Adrenal gland (tissue), 12 donors: Measurements from ENCODE around the gene MEIKIN. TPM values are rescaled to one million over a fixed set of nuclear protein-coding genes. Genes with fewer than 3 reads are reported as not detected.

ENCODE experiments used
- DNase-seq, 7 donors: peaks; one replicate each; pipeline ENCODE4 v3.0.0-alpha.2; 2019 to 2020
- H3K27ac ChIP-seq, 5 donors: fragments of 200-600 bp; sonication (generic) in 4 of 5; 1 replicate in 3 of 5; 2 replicates in 2 of 5; pipeline versions ENCODE4 v1.5.1 to v1.8.0; 2016 to 2020; ENCODE audit warnings: mild to moderate bottlenecking in 1 of 5
- H3K27me3 ChIP-seq: fragments of 200-600 bp; 2 replicates; pipeline ENCODE4 v1.8.0; 2021
- H3K36me3 ChIP-seq, 2 donors: fragments of 200-600 bp; replicated peaks in 1 of 2; 1 replicate in 1 of 2; 2 replicates in 1 of 2; pipeline versions ENCODE4 v1.5.1 to v1.8.0; 2018 to 2022
- H3K4me1 ChIP-seq, 2 donors: fragments of 200-600 bp; replicated peaks in 1 of 2; 1 replicate in 1 of 2; 2 replicates in 1 of 2; pipeline versions ENCODE4 v1.5.1 to v1.8.0; 2018 to 2021
- H3K4me3 ChIP-seq, 4 donors: fragments of 200-600 bp; sonication (generic) in 3 of 4; one replicate each; pipeline ENCODE4 v1.5.1; 2016 to 2018
- H3K9me3 ChIP-seq, 3 donors: fragments of 200-600 bp; sonication (generic) in 1 of 3; replicated peaks in 1 of 3; 1 replicate in 2 of 3; 2 replicates in 1 of 3; pipeline versions ENCODE4 v1.5.1 to v1.8.0; 2016 to 2021
- CTCF ChIP-seq, 6 experiments: fragments of 450-650 bp in 4 of 6; fragments of 200-600 bp in 2 of 6; sonication (generic) in 1 of 6; IDR thresholded peaks; 1 replicate in 5 of 6; 2 replicates in 1 of 6; pipeline versions ENCODE4 v1.5.1 to v1.8.0; 2016 to 2021; ENCODE audit warnings: antibody characterized with exemption in 6 of 6, mild to moderate bottlenecking in 2 of 6, moderate library complexity in 1 of 6
- POLR2A ChIP-seq, 2 donors: fragments of 450-650 bp; IDR thresholded peaks; one replicate each; pipeline ENCODE4 v1.6.1; 2017; ENCODE audit warnings: antibody characterized with exemption in 2 of 2, mild to moderate bottlenecking in 2 of 2, moderate library complexity in 1 of 2
- WGBS, 4 donors: extraction: QIAGEN DNeasy Blood & Tissue Kit in 2 of 4; methylation state at CpG; one replicate each; pipeline versions ENCODE4 v1.1.5 to v1.1.7; 2013 to 2017; 5-methylcytosine and 5-hydroxymethylcytosine counted together
- intact Hi-C, 2 donors: fragments of 100-400 bp; cut with DNase I; formaldehyde crosslinking; loops; one replicate each; pipeline versions ENCODE4 v1.14.1 to v1.15.0; 2022 to 2023
- polyA plus RNA-seq, 3 donors: library from polyadenylated mRNA; stranded (reverse); fragments of 200-250 nt in 2 of 3; fragments of 350-450 nt in 1 of 3; fragmentation: Illumina TruSeq in 1 of 3; extraction: RNeasy Lipid Tissue Mini Kit (QIAGEN cat#74804) in 1 of 3; gene quantifications; one replicate each; pipeline ENCODE4 v1.2.3, GENCODE V29; 2013 to 2014
- total RNA-seq, 9 donors: library from RNA; depleted of rRNA in 4 of 9; stranded (reverse); fragments of >200 nt in 4 of 9; fragments of 120-200 nt in 1 of 9; fragmentation: NEBNext Ultra II Directional in 1 of 9; extraction: Animal tissue kit (Norgen Biotek cat#: 25700) in 1 of 9; gene quantifications; one replicate each; pipeline versions ENCODE4 v1.1.0 to v1.2.4, GENCODE V29; 2013 to 2023
- donor health status: healthy with polysubstance abuse.
- donor health status: Bipolar disorder and iron deficiency.
- donor health status: DM: yes; HTN: yes; CAD: no.
- donor health status: DM: no; HTN: no; CAD: no.
- donor health status: DM: no; HTN: no; CAD: no.
- donor health status: DM: yes; HTN: yes; CAD: no.

Gene MEIKIN
- total and polyA plus RNA-seq, 12 donors, result 0.11 TPM; not detected in 11

- no peak for TF ChIP-seq CTCF (IDR thresholded peaks at IDR 0.05)
- Histone ChIP-seq H3K4me3 (no peak overlapping the region), H3K9me3 (no peaks in the 10 kb centered on the region), H3K4me1 (no peaks in the 10 kb centered on the region), H3K36me3 (no peaks in the 10 kb centered on the region), H3K27ac (no peak overlapping the region), H3K27me3 (no peaks in the 10 kb centered on the region)
- DNase-seq, result no peak
- WGBS, 4 donors, result 75 to 83% (median 77%) methylated on average over 5 of the region's 5 CpGs
- intact Hi-C loops, result no loop called here
These were observed 46.9 kb upstream of the MEIKIN start for GRCh38 chr5:131992370-131992769.

DNA sequence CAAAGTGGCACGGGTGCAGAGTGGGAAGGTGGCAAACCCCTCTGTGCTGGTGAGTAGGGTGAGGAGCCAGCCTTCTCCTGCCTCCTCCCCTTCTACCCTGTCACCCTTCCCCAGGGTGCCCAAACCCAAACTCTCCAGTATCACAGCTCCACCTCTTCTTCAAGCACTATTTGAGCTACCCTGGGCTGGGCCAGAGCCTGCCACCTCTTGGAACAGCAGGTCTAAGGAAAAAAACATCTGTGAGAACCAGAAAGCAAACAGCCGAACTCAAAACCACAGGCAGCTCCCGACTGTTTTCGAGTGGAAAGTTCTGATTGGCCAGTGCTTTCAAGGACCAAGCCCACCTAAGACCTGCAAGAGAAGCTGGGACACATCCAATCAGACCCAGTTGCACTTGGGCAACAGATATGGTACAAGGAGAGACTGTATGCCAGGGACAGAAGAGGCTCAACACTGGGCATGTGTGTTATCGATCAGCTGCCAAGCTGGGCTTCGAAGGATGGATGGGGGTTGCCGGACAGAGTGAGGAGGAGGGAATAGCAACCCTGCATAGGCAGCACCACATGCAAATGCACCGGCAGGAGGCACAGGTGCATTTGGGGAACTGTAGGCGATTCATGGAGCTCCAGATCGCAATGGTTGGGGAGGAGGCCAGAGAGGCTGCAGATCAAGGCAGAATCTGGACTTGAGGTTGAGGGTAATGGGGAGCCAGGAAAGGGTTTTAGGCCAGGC lies 46.3 kb upstream of the MEIKIN start:
- no peaks in the 10 kb centered on the region for H3K9me3 ChIP-seq
- H3K36me3 ChIP-seq, result no peaks in the 10 kb centered on the region
- H3K27ac ChIP-seq, result no peak overlapping the region
- TF ChIP-seq POLR2A (IDR thresholded peaks at IDR 0.05) (no peak), CTCF (IDR thresholded peaks at IDR 0.05) (no peak)
- no peak overlapping the region for H3K4me3 ChIP-seq
- DNase-seq, result no peak
- H3K4me1 ChIP-seq, result no peaks in the 10 kb centered on the region
- H3K27me3 ChIP-seq, result no peaks in the 10 kb centered on the region
- intact Hi-C loops, result no loop called here
- WGBS, 4 donors, result 62 to 76% (median 73%) methylated on average over 10 of the region's 10 CpGs

DNA sequence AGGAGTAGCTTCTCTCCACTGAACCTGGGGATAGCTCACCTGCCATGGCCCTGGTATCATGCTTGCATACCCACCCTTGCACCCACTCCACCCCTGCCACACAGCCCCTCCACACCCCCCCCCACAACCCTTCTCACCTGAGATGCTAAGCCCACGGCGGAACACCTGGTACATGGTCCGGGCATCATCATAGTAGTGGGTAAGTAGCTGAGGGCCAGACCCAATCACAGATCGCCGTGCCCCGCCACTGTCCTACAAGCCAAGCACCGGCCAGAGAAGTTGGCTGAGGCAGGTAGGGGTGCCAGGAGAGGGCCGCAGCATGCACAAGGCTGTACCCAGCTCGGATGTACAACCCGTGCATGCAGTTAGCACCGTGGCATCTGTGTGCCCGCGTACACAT lies 45.3 kb upstream of the MEIKIN start:
- no peak for DNase-seq
- intact Hi-C loops, result no loop called here
- no peaks in the 10 kb centered on the region for H3K4me1 ChIP-seq
- H3K4me3 ChIP-seq, result no peak overlapping the region
- no peak for TF ChIP-seq POLR2A (IDR thresholded peaks at IDR 0.05)
- TF ChIP-seq CTCF (IDR thresholded peaks at IDR 0.05), result no peak
- no peak overlapping the region for H3K27ac ChIP-seq
- WGBS, 4 donors, result 80 to 100% (median 97%) methylated on average over 1 to 13 of the region's 13 CpGs
- H3K36me3 ChIP-seq, result no peaks in the 10 kb centered on the region
- H3K27me3 ChIP-seq, result no peaks in the 10 kb centered on the region
- H3K9me3 ChIP-seq, result no peaks in the 10 kb centered on the region

DNA sequence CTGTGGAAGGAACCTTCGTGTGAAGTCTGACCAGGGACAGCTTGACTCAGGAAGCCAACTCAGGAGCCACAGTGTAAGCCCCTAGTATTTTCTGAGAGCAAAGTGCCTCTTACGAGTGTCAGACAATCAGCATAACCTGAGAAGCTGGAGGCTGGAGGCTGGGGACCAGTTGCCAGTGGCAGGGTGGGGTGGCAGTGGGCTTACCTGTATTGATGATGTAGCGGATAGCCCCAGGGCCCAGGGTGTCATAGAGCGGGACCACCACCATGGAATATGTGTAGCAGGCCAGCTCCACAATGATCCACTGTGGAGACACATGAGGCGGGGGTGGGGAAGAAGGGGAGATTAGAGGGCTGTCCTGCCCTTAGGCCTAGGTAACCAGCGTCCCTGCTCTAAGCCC lies 43.1 kb upstream of the MEIKIN start:
- no peaks in the 10 kb centered on the region for H3K36me3 ChIP-seq
- no peaks in the 10 kb centered on the region for H3K9me3 ChIP-seq
- H3K4me3 ChIP-seq, result no peak overlapping the region
- H3K27me3 ChIP-seq, result no peaks in the 10 kb centered on the region
- H3K4me1 ChIP-seq, result no peaks in the 10 kb centered on the region
- WGBS, 4 donors, result 91 to 100% (median 96%) methylated on average over 3 to 6 of the region's 6 CpGs
- TF ChIP-seq CTCF (IDR thresholded peaks at IDR 0.05) (no peak), POLR2A (IDR thresholded peaks at IDR 0.05) (no peak)
- intact Hi-C loops, result no loop called here
- H3K27ac ChIP-seq, result no peak overlapping the region
- no peak for DNase-seq
